H9 (cell line): ENCODE results near the gene PPIP5K1. TPM values are rescaled to one million over a fixed set of nuclear protein-coding genes. Genes with fewer than 3 reads are reported as not detected.
A peak's percentile ranks its signal among the peaks of the same experiment; 100 is the strongest.

ENCODE experiments used
- DNase-seq: peaks from one replicate; pipeline ENCODE4 v3.0.0-alpha.2; 2017
- H2AFZ ChIP-seq: one replicate; pipeline ENCODE4 v1.6.1; 2013; ENCODE audit warnings: mild to moderate bottlenecking, low read length, control low read depth, moderate library complexity
- H2AK5ac ChIP-seq: 2 replicates; pipeline ENCODE4 v1.6.1; 2013; ENCODE audit warnings: low read length, control low read depth, mixed read lengths; ENCODE audit not compliant: insufficient read length
- H2BK120ac ChIP-seq: one replicate; pipeline ENCODE4 v1.6.1; 2013; ENCODE audit warnings: low read depth, mild to moderate bottlenecking, low read length, control low read depth, inconsistent platforms; ENCODE audit not compliant: poor library complexity, severe bottlenecking
- H2BK12ac ChIP-seq: 2 replicates; pipeline ENCODE4 v1.6.1; 2013; ENCODE audit warnings: low read length, control low read depth, mixed read lengths, low read depth; ENCODE audit not compliant: insufficient read length
- H2BK15ac ChIP-seq: 2 replicates; pipeline ENCODE4 v1.6.1; 2013; ENCODE audit warnings: low read depth, low read length, control low read depth
- H2BK20ac ChIP-seq: one replicate; pipeline ENCODE4 v1.6.1; 2013; ENCODE audit warnings: low read depth, mild to moderate bottlenecking, low read length, control low read depth, inconsistent platforms; ENCODE audit not compliant: poor library complexity, severe bottlenecking
- H2BK5ac ChIP-seq: 2 replicates; pipeline ENCODE4 v1.6.1; 2013; ENCODE audit warnings: low read length, control low read depth, mixed read lengths; ENCODE audit not compliant: insufficient read length
- H3K14ac ChIP-seq: 2 replicates; pipeline ENCODE4 v1.6.1; 2013; ENCODE audit warnings: low read length, control low read depth; ENCODE audit not compliant: insufficient read depth
- H3K18ac ChIP-seq: 2 replicates; pipeline ENCODE4 v1.6.1; 2013; ENCODE audit warnings: low read depth, mild to moderate bottlenecking, mixed read lengths, low read length, control low read depth; ENCODE audit not compliant: insufficient read length
- H3K23ac ChIP-seq: 2 replicates; pipeline ENCODE4 v1.6.1; 2013; ENCODE audit warnings: low read length, control low read depth, mixed read lengths, low read depth; ENCODE audit not compliant: insufficient read length
- H3K23me2 ChIP-seq: 2 replicates; pipeline ENCODE4 v1.6.1; 2013; ENCODE audit warnings: low read depth, mild to moderate bottlenecking, mixed read lengths, low read length, control low read depth; ENCODE audit not compliant: insufficient read length, poor library complexity, severe bottlenecking
- H3K27ac ChIP-seq: 2 replicates; pipeline ENCODE4 v1.5.1; 2013; ENCODE audit warnings: low read length, control low read depth, mixed read lengths, low read depth; ENCODE audit not compliant: insufficient read length
- H3K27me3 ChIP-seq: 2 replicates; pipeline ENCODE4 v1.6.1; 2013; ENCODE audit warnings: low read length, control low read depth, inconsistent platforms; ENCODE audit not compliant: insufficient read depth
- H3K4ac ChIP-seq: 2 replicates; pipeline ENCODE4 v1.6.1; 2013; ENCODE audit warnings: low read depth, mild to moderate bottlenecking, control low read depth, inconsistent platforms, low read length, moderate library complexity
- H3K4me1 ChIP-seq: 2 replicates; pipeline ENCODE4 v1.6.1; 2013; ENCODE audit warnings: low read length, control low read depth, inconsistent platforms; ENCODE audit not compliant: insufficient read depth
- H3K4me2 ChIP-seq: 2 replicates; pipeline ENCODE4 v1.6.1; 2013; ENCODE audit warnings: low read length, control low read depth, mixed read lengths; ENCODE audit not compliant: insufficient read length, insufficient read depth
- H3K56ac ChIP-seq: 2 replicates; pipeline ENCODE4 v1.6.1; 2013; ENCODE audit warnings: low read depth, mild to moderate bottlenecking, mixed read lengths, low read length, control low read depth; ENCODE audit not compliant: insufficient read length
- H3K79me1 ChIP-seq: 2 replicates; pipeline ENCODE4 v1.6.1; 2013; ENCODE audit warnings: low read depth, mild to moderate bottlenecking, moderate library complexity, low read length, control low read depth, inconsistent platforms; ENCODE audit not compliant: insufficient read depth, poor library complexity, severe bottlenecking
- H3K79me2 ChIP-seq: 2 replicates; pipeline ENCODE4 v1.6.1; 2013; ENCODE audit warnings: low read length, control low read depth, inconsistent platforms; ENCODE audit not compliant: insufficient read depth
- H3K9ac ChIP-seq: 2 replicates; pipeline ENCODE4 v1.6.1; 2013; ENCODE audit warnings: low read length, control low read depth, mixed read lengths; ENCODE audit not compliant: insufficient read length; ENCODE audit errors: extremely low read depth
- H3K9me3 ChIP-seq: one replicate; pipeline ENCODE4 v1.6.1; 2013; ENCODE audit warnings: low read depth, low read length, inconsistent platforms; ENCODE audit not compliant: control insufficient read depth
- H3T11ph ChIP-seq: one replicate; pipeline ENCODE4 v1.6.1; 2013; ENCODE audit warnings: mild to moderate bottlenecking, low read length, control low read depth, inconsistent platforms
- H4K20me1 ChIP-seq: one replicate; pipeline ENCODE4 v1.6.1; 2013; ENCODE audit not compliant: control insufficient read depth, insufficient read length, insufficient read depth
- H4K5ac ChIP-seq: 2 replicates; pipeline ENCODE4 v1.6.1; 2013; ENCODE audit warnings: low read depth, mild to moderate bottlenecking, mixed read lengths, low read length, control low read depth; ENCODE audit not compliant: insufficient read length
- H4K8ac ChIP-seq: replicated peaks from 2 replicates; pipeline ENCODE4 v1.6.1; 2013; ENCODE audit warnings: low read length, control low read depth, mixed read lengths, low read depth; ENCODE audit not compliant: insufficient read length
- H4K91ac ChIP-seq: 2 replicates; pipeline ENCODE4 v1.6.1; 2013; ENCODE audit warnings: low read depth, mild to moderate bottlenecking, moderate library complexity, mixed read lengths, low read length, control low read depth; ENCODE audit not compliant: insufficient read length
- H3K27ac Mint-ChIP-seq, 3 experiments: 2 replicates in 2 of 3; 3 replicates in 1 of 3; pipeline ENCODE4 v1.8.0; 2020 to 2021; ENCODE audit warnings: mixed read lengths in 3 of 3, mild to moderate bottlenecking in 1 of 3, moderate library complexity in 1 of 3
- H3K27me3 Mint-ChIP-seq: 2 replicates; pipeline ENCODE4 v1.8.0; 2021; ENCODE audit warnings: low read depth, mild to moderate bottlenecking, moderate library complexity, mixed read lengths
- H3K36me3 Mint-ChIP-seq, 3 experiments: 2 replicates in 2 of 3; 3 replicates in 1 of 3; pipeline ENCODE4 v1.8.0; 2020 to 2021; ENCODE audit warnings: low read depth in 3 of 3, mixed read lengths in 3 of 3; ENCODE audit not compliant: insufficient read depth in 1 of 3
- H3K4me1 Mint-ChIP-seq, 2 experiments: 2 replicates each; pipeline ENCODE4 v1.8.0; 2020; ENCODE audit warnings: mixed read lengths in 2 of 2
- H3K4me3 Mint-ChIP-seq, 2 experiments: 2 replicates in 1 of 2; 3 replicates in 1 of 2; pipeline ENCODE4 v1.8.0; 2020 to 2021; ENCODE audit warnings: mild to moderate bottlenecking in 2 of 2, mixed read lengths in 2 of 2, moderate library complexity in 1 of 2
- H3K9me3 Mint-ChIP-seq, 2 experiments: 2 replicates in 1 of 2; 3 replicates in 1 of 2; pipeline ENCODE4 v1.8.0; 2020; ENCODE audit warnings: mild to moderate bottlenecking in 2 of 2, mixed read lengths in 2 of 2, moderate library complexity in 1 of 2
- CTCF ChIP-seq: fragments of 200-600 bp; sonication (generic); conservative IDR thresholded peaks from 3 replicates; pipeline ENCODE4 v1.8.0; 2021; ENCODE audit warnings: antibody characterized with exemption, mild to moderate bottlenecking
- WGBS: extraction: QIAGEN DNeasy Blood & Tissue Kit; methylation state at CpG from one replicate; pipeline ENCODE4 v1.1.7; 2013; ENCODE audit warnings: missing lambda C conversion rate, low lambda C conversion rate, mixed read lengths; ENCODE audit not compliant: insufficient read length; ENCODE audit errors: extremely low coverage; 5-methylcytosine and 5-hydroxymethylcytosine counted together
- total RNA-seq: library from RNA; stranded (reverse); gene quantifications from 2 replicates; pipeline ENCODE4 v1.2.1, GENCODE V29; 2021

The PPIP5K1 gene
- total RNA-seq, 1 experiment from 2014 or later: 28.5 TPM

- H3K9me3 ChIP-seq: no peaks in the 10 kb centered on the region
- H3K4ac ChIP-seq: no peak within 1 kb of the TSS; the same call in 1 of the 2 replicates
- no CpG with 5 or more reads among the region's 54 CpGs for WGBS
- H3K56ac ChIP-seq: no peak within 1 kb of the TSS
- H4K5ac ChIP-seq: no peak within 1 kb of the TSS
- peak within 1 kb of the TSS; percentile 70 for H2BK5ac ChIP-seq
- Mint-ChIP-seq H3K4me1 (peaks cover 24 to 28% of the 10 kb centered on the region in 2 experiments), H3K27me3 (no peaks in the 10 kb centered on the region), H3K36me3 (peaks cover 30 to 41% (median 37%) of the 10 kb centered on the region in 3 experiments), H3K27ac (peak within 1 kb of the TSS; percentile 99 to 100 (median 100)), H3K4me3 (peak within 1 kb of the TSS; percentile 98 to 99), H3K9me3 (no peaks in the 10 kb centered on the region)
- H4K91ac ChIP-seq: no peak within 1 kb of the TSS
- no peak within 1 kb of the TSS for H2AFZ ChIP-seq
- H3K79me2 ChIP-seq: no peaks in the 10 kb centered on the region; the same call in 1 of the 2 replicates
- peaks cover 8% of the 10 kb centered on the region; the same call in 1 of the 2 replicates for H3K4me1 ChIP-seq
- no peak within 1 kb of the TSS for H4K8ac ChIP-seq
- H4K20me1 ChIP-seq: no peaks in the 10 kb centered on the region
- H3K27me3 ChIP-seq: no peaks in the 10 kb centered on the region
- no peak for TF ChIP-seq CTCF
- H3K23me2 ChIP-seq: peaks cover 5% of the 10 kb centered on the region
- H2BK15ac ChIP-seq: no peak within 1 kb of the TSS
- no peak within 1 kb of the TSS for H2BK120ac ChIP-seq
- peak within 1 kb of the TSS; percentile 97 for H3K14ac ChIP-seq
- H2AK5ac ChIP-seq: no peak within 1 kb of the TSS
- H3K79me1 ChIP-seq: no peaks in the 10 kb centered on the region
- no peak within 1 kb of the TSS for H2BK20ac ChIP-seq
- H3T11ph ChIP-seq: no peak within 1 kb of the TSS
- no peak within 1 kb of the TSS for H2BK12ac ChIP-seq
- peak; percentile 98 for DNase-seq
- peak within 1 kb of the TSS; percentile 76 for H3K4me2 ChIP-seq
- peak within 1 kb of the TSS; percentile 99 for H3K18ac ChIP-seq
- H3K27ac ChIP-seq: peak within 1 kb of the TSS; percentile 58
- no peak within 1 kb of the TSS for H3K23ac ChIP-seq
- H3K9ac ChIP-seq: peak within 1 kb of the TSS; percentile 78
Measured at GRCh38 chr15:43492673-43493601, 97.1 kb downstream of the PPIP5K1 start, which contains the start of gene TP53BP1. TSS of gene TP53BP1 (minus strand) at chr15:43493156. CDS start at chr15:43493043, 113 bp downstream.
